SKM-1 (cell line): ENCODE results near the gene SRSF2.
"Not testable (repeated sequence)": the region's sequence is repeated elsewhere in the genome, so short reads cannot be mapped to it uniquely, and the experiment has no call there.

Source experiments
- DNase-seq: peaks from one replicate; lab custom pipeline; 2025; ENCODE audit not compliant: unreplicated experiment; lab: John Stamatoyannopoulos, UW

The SRSF2 gene

GRCh38 chr17:76702941-76703637 lies 34.0 kb downstream of the SRSF2 start:
- no peak for DNase-seq

- no peak for DNase-seq
Measured at GRCh38 chr17:76702076-76702475, 35.1 kb downstream of the SRSF2 start.

- DNase-seq = no peak
Measured at GRCh38 chr17:76701471-76701967, 35.6 kb downstream of the SRSF2 start.

- DNase-seq = no peak
Measured at GRCh38 chr17:76700617-76701470, 36.3 kb downstream of the SRSF2 start.

- DNase-seq = no peak
Measured at GRCh38 chr17:76700270-76700616, 36.9 kb downstream of the SRSF2 start.

- not testable (repeated sequence) for DNase-seq
Measured at GRCh38 chr17:76698466-76698977, 38.6 kb downstream of the SRSF2 start.

GRCh38 chr17:76697702-76698465 lies 39.2 kb downstream of the SRSF2 start:
- DNase-seq = no peak

GRCh38 chr17:76696763-76697701 lies 40.1 kb downstream of the SRSF2 start:
- no peak for DNase-seq

- no peak for DNase-seq
Measured at GRCh38 chr17:76695059-76695831, 41.9 kb downstream of the SRSF2 start.

- DNase-seq = no peak
Measured at GRCh38 chr17:76691379-76692191, 45.5 kb downstream of the SRSF2 start.

GRCh38 chr17:76690596-76691280 lies 46.4 kb downstream of the SRSF2 start:
- no peak for DNase-seq

GRCh38 chr17:76689859-76690258 lies 47.3 kb downstream of the SRSF2 start:
- no peak for DNase-seq

GRCh38 chr17:76688165-76688622 lies 48.9 kb downstream of the SRSF2 start:
- DNase-seq = no peak

GRCh38 chr17:76687298-76688164 lies 49.6 kb downstream of the SRSF2 start:
- no peak for DNase-seq

GRCh38 chr17:76686538-76687297 lies 50.4 kb downstream of the SRSF2 start:
- DNase-seq = no peak

- DNase-seq = no peak
Measured at GRCh38 chr17:76685846-76686245, 51.3 kb downstream of the SRSF2 start.
